ENCODE data around the gene TMEM208. TPM values are rescaled to one million over a fixed set of nuclear protein-coding genes. Genes with fewer than 3 reads are reported as not detected.

The TMEM208 gene
- total RNA-seq, 4 donors from 2014 or later: 19.5 to 26.7 (median 23.8) TPM

DNA sequence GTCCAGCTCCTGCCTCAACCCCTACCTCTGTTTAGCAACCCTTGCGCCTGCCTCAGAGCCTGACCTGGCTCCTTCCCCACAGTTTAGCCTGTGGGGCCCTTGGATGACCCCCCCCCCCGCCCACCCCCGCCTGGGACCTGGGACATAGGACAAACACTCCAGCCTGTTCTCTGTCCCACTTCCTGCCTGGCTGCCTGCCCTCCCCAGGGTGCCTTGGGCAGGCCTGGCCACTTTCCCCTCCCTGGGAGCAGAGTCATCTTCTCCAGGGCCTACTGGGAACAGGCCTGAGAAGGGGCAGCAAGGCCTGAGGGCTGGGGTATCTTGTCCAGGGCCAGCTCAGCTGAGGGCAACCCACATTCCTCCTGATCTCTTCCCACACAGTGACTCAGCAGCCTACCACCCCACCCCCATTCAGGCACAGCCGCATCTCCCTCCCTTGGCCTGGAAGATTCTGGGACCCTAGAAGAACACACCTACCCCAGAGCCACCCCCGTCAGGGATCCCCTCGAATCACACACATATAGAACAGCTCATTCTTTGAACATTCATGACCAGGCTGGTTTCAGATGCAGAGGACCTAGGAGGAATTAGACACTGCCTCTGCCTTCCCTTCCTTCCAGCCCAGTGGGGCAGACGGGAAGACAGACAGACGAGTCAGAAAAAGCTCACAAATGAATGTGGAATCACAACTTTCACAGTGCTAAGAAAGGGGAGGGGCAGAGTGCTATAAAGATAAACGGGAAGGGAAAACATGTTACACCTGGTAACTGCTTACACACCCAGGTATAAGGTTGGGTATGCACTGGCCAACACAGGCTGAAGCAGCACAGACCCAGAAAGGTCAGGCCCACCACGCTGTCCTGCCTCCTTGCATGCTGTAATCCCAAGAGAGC is 14.3 kb downstream of the TMEM208 start:
- no peak for DNase-seq (ENCODE audit: extremely low spot score)
- Histone ChIP-seq H3K9me3 (no peaks in the 10 kb centered on the region), H3K27ac (replicated peaks in 1 of 4) (peak overlapping the region; percentile 40 to 65 (median 48)), H3K27me3 (no peaks in the 10 kb centered on the region), H3K4me3 (no peak overlapping the region), H3K36me3 (peaks cover 30 to 38% (median 36%) of the 10 kb centered on the region in 4 donors), H3K4me1 (peaks cover 57 to 61% (median 58%) of the 10 kb centered on the region in 4 donors)
- no peak for TF ChIP-seq POLR2A (IDR thresholded peaks at IDR 0.05; ENCODE audit: low read depth)
- no peak for TF ChIP-seq EP300 (IDR thresholded peaks at IDR 0.05)
- TF ChIP-seq POLR2AphosphoS5 (IDR thresholded peaks at IDR 0.05): no peak
- no peak for TF ChIP-seq CTCF (IDR thresholded peaks at IDR 0.05)
- 64% methylated on average over 9 of the region's 10 CpGs for WGBS
- intact Hi-C loops (cut with DNase I): no loop called here

- Histone ChIP-seq H3K36me3 (peaks cover 20 to 28% (median 26%) of the 10 kb centered on the region in 4 donors), H3K4me1 (peaks cover 61 to 68% (median 65%) of the 10 kb centered on the region in 4 donors), H3K9me3 (no peaks in the 10 kb centered on the region), H3K27ac (replicated peaks in 1 of 4) (peak overlapping the region; percentile 40 to 65 (median 48)), H3K4me3 (no peak overlapping the region), H3K27me3 (no peaks in the 10 kb centered on the region)
- TF ChIP-seq POLR2A (IDR thresholded peaks at IDR 0.05; ENCODE audit: low read depth) (no peak), POLR2AphosphoS5 (IDR thresholded peaks at IDR 0.05) (no peak), EP300 (IDR thresholded peaks at IDR 0.05) (no peak), CTCF (IDR thresholded peaks at IDR 0.05) (no peak)
- 63% methylated on average over 4 of the region's 4 CpGs for WGBS
- DNase-seq (ENCODE audit: extremely low spot score): no peak
- intact Hi-C loops (cut with DNase I): no loop called here
Measured at GRCh38 chr16:67242138-67242730, 15.3 kb downstream of the TMEM208 start.

- intact Hi-C loops (cut with DNase I): no loop called here
- 69% methylated on average over 4 of the region's 4 CpGs for WGBS
- TF ChIP-seq CTCF (IDR thresholded peaks at IDR 0.05): no peak
- TF ChIP-seq EP300 (IDR thresholded peaks at IDR 0.05): no peak
- no peak for TF ChIP-seq POLR2AphosphoS5 (IDR thresholded peaks at IDR 0.05)
- TF ChIP-seq POLR2A (IDR thresholded peaks at IDR 0.05; ENCODE audit: low read depth): no peak
- Histone ChIP-seq H3K27me3 (peaks cover 0 to 3% (median 0%) of the 10 kb centered on the region in 4 donors), H3K9me3 (no peaks in the 10 kb centered on the region), H3K4me1 (peaks cover 71 to 78% (median 75%) of the 10 kb centered on the region in 4 donors), H3K27ac (replicated peaks in 1 of 4) (peak overlapping the region in 3 of 4 donors; percentile 82 to 88 (median 87)), H3K4me3 (no peak overlapping the region), H3K36me3 (peaks cover 8 to 15% (median 14%) of the 10 kb centered on the region in 4 donors)
- DNase-seq (ENCODE audit: extremely low spot score): no peak
Measured at GRCh38 chr16:67243481-67243880, 16.6 kb downstream of the TMEM208 start.

- Histone ChIP-seq H3K9me3 (no peaks in the 10 kb centered on the region), H3K27ac (replicated peaks in 1 of 4) (peak overlapping the region; percentile 81 to 88 (median 84)), H3K4me1 (peaks cover 79 to 89% (median 85%) of the 10 kb centered on the region in 4 donors), H3K36me3 (peaks cover 0 to 4% (median 3%) of the 10 kb centered on the region in 4 donors), H3K27me3 (peaks cover 0 to 14% (median 3%) of the 10 kb centered on the region in 4 donors), H3K4me3 (no peak overlapping the region)
- TF ChIP-seq POLR2A (IDR thresholded peaks at IDR 0.05; ENCODE audit: low read depth) (no peak), POLR2AphosphoS5 (IDR thresholded peaks at IDR 0.05) (peak; percentile 27 to 37)
- DNase-seq (ENCODE audit: extremely low spot score): no peak
- intact Hi-C loops (cut with DNase I): no loop called here
- WGBS: 41% methylated on average over 5 of the region's 5 CpGs
Measured at GRCh38 chr16:67244387-67245185, 17.7 kb downstream of the TMEM208 start.
